PC-9 (cell line): Measurements from ENCODE around the gene ATG2B.

Experiments
- CTCF ChIP-seq: fragments of 200-600 bp; sonication (generic); conservative IDR thresholded peaks from 2 replicates; pipeline ENCODE4 v1.6.1; 2017; ENCODE audit warnings: mixed run types, antibody characterized with exemption, mild to moderate bottlenecking, moderate library complexity
- EZH2 ChIP-seq: fragments of 200-600 bp; sonication (generic); IDR thresholded peaks from 2 replicates; pipeline ENCODE4 v1.8.0; 2017; ENCODE audit warnings: antibody characterized with exemption, low read depth

DNA sequence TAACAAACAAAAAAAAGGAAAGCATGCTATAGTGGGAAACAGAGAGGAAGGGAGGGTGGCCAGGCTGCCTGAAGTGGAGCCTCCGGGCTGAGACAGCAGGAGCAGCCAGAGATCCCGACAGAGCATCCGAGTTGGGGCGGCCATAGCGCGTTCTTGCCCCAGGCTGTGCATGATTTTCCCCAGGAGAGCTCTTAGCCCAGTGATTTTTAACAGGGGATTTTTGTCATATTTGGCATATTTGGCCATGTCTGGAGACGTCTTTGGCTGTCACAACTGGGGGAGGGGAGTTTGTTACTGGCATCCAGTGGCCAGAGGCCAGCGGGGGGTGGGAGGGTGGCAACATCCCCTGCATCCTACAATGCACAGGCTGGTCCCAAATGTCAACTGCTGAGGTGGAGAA is 83.6 kb downstream of the ATG2B start:
- no peak for TF ChIP-seq CTCF
- TF ChIP-seq EZH2, result no peak
